Renal cortex interstitium (tissue), 11 donors: ENCODE results near the gene CYP2A7. TPM values are rescaled to one million over a fixed set of nuclear protein-coding genes. Genes with fewer than 3 reads are reported as not detected.
"Not testable (repeated sequence)": the region's sequence is repeated elsewhere in the genome, so short reads cannot be mapped to it uniquely, and the experiment has no call there.

ENCODE experiments used
- DNase-seq, 11 donors: peaks; one replicate each; pipeline ENCODE4 v3.0.0-alpha.2; 2013; ENCODE audit warnings: low read depth in 9 of 11, low spot score in 4 of 11; ENCODE audit errors: extremely low read depth in 1 of 11
- polyA plus RNA-seq, 3 donors: library from polyadenylated mRNA; unstranded; fragments of 120-200 nt; gene quantifications; one replicate each; pipeline ENCODE4 v1.2.1, GENCODE V29; 2013; ENCODE audit not compliant: insufficient read length in 3 of 3

The CYP2A7 gene
- polyA plus RNA-seq, 3 donors, result 0.10 to 0.20 TPM; not detected in 1

DNA sequence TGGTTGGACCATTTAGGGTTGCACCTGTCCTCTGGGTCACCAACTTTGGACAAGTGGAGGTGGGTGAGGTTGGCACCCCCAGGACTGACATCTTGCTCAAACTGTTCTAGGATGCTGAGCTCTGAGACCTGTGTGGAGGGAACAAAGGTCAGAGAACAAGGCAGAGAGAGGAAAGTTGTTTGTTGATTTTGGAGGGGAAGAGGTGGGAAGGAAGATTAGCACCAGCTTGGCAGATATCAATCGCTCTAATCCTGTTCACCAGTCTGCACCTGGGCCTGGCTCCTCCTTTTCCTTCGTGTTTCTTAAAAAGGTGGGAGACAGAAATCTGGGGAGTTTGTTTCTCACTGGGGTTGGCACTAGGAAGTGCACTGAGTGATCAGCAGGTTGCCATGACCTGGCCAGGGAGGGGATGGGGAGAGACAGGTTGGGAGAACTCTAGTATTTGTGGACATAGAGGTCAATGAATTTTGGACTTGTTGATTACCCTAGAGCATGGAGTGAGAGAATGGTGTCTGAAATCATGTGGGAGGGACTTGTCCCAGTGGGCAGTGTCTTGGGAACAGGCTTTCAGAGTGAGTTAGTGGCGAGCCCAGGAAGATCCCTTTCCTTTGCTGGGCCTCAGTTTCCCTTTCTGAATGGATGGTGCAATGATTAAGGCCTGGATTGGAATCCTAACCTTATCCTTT is 29.4 kb downstream of the CYP2A7 start:
- not testable (repeated sequence) for DNase-seq

DNA sequence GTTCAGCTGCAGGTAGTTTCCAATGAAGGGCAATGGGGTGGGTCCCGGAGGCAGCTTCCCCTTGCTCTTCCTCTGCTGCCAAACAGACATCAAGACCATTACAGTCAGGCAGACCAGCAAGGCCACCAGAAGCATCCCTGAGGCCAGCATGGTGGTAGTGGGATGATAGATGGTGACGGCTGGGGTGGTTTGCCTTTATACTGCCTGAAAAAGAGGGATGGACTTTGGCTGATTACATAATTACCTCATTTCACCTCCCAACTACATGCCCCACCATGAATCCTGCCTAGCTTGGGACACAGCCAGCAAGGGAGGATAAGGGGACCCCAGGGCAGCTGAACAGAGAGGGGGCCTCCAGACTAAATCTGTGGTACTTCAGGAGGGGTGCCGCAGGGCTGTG is 31.8 kb downstream of the CYP2A7 start, which contains the start of gene CYP2A6:
TSS of gene CYP2A6 (minus strand) at position 171 of the 400 bp plus-strand sequence. CDS start at position 150, 21 bp downstream.
- not testable (repeated sequence) for DNase-seq

DNA sequence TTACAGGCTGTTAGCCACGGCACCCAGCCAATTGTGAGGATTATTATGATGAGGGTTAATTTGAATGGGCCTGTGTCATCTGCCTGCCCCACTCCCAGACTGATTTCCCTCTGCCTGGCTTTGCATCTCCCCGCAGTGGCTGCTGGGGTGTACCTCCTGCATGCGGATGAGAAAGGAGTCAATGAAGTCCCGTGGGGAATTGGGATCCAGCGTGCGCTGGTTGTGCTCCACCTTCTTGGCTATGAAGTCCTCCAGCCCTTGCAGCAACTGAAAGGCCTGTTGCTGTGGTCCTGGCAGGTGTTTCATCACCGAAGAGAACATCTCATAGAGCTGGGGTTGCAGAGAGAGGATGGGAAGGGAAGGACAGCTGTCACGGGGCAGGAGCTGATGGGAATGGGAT is 35.3 kb downstream of the CYP2A7 start:
- DNase-seq, result not testable (repeated sequence)

DNA sequence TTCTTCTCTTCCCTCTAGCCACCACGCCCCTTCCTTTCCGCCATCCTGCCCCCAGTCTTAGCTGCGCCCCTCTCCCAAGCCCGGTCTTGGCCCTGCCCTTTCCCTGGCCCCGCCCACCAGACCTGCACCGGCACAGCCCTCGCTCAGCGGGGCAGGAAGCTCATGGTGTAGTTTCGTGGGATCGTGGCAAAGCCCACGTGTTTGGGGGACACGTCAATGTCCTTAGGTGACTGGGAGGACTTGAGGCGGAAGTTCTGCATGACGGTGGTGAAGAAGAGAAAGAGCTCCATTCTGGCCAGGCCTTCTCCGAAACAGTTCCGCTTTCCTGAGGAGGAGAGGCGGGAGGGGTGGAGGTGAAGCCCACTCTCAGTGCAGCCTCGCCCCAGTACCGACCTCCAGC is 38.4 kb downstream of the CYP2A7 start:
- DNase-seq, result not testable (repeated sequence)

DNA sequence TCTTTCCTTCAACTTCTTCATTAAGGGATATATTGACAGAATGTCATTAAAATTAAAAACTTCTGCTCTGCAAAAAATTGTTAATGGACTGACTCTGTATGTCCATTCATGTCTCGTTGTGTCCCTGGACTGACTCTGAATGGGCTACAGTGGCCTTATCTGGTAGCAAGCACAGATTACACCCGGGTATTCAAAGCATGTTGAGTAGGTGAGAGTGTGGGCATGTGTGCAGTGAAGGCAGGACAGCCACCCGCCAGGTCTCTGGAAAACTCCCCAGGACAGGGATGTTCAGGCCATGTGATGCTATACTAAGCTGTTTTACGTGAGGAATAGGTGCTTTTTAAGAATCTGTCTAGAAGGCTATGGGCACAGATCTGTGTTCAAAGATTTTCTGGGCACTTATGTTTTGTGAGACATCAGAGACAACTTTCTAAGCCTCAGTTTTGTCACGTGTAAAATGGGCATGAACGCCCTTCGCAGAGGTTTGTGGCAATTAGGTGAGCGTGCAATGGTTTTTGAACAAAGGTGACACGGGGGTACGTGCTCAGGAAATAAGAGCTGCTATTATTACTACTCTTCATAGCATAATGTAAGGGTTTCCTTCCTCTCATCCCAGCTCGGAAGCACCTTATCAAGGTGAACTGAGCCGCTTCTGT is 38.9 kb downstream of the CYP2A7 start:
- DNase-seq, result not testable (repeated sequence)

DNA sequence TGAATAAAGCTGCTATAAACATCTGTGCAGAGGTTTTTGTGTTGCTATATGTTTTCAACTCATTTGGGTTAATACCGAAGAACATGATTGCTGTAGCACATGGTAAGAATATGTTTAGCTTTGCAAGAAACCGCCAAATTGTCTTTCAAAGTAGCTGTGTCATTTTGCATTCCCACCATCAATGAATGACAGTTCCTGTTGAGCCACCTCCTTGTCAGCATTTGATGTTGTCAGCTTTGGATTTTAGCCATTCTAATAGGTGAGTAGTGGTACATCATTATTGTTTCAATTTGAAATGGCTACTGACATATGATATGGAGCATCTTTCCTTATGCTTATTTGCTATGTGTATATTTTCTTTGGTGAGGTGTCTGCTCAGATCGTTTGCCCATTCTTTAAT is 40.0 kb downstream of the CYP2A7 start:
- not testable (repeated sequence) for DNase-seq

DNA sequence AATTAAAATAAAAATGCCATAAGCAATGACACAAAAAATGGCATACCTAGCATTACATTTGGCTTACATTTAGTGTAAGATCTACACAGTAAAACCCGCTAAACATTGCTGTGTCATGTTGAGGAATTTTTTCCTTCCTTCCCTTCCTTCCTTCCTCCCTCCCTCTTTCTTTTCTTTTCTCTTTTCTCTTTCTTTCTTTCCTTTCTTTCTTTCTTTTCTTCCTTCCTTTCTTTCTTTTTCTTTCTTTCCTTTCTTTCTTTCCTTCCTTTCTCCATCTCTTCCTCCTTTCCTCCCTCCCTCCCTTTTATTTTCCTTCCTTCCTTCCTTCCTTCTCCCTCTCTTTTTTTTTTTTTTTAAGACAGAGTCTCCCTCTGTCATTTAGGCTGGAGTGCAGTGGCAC is 43.6 kb downstream of the CYP2A7 start:
- DNase-seq, result not testable (repeated sequence)

DNA sequence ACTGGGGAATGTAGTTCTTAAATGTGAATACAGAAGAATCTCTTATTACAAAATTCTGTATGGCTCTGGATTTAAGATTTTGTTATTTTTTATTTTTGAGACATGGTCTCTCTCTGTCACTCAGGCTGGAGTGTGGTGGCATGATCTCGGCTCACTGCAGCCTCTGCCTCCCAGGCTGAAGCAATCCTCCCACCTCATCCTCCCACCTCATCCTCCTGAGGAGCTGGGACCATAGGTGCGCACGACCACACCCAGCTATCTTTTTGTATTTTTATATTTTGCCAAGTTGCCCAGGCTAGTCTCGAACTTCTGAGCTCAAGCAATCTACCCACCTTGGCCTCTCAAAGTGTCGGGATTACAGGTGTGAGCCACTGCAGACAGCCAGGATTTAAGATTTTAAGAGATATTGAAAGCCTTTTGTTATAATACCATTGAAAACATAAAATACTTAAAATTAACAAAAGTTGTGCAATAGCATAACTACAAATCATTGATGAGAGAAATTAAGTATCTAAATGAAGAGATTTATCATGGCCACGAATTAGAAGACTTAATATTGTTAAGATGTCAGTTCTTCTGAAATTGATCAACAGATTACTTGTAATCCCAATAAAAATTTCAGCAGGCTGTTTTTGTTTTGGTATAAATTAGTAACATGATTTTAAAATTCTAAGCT is 45.1 kb downstream of the CYP2A7 start:
- DNase-seq, result no peak

DNA sequence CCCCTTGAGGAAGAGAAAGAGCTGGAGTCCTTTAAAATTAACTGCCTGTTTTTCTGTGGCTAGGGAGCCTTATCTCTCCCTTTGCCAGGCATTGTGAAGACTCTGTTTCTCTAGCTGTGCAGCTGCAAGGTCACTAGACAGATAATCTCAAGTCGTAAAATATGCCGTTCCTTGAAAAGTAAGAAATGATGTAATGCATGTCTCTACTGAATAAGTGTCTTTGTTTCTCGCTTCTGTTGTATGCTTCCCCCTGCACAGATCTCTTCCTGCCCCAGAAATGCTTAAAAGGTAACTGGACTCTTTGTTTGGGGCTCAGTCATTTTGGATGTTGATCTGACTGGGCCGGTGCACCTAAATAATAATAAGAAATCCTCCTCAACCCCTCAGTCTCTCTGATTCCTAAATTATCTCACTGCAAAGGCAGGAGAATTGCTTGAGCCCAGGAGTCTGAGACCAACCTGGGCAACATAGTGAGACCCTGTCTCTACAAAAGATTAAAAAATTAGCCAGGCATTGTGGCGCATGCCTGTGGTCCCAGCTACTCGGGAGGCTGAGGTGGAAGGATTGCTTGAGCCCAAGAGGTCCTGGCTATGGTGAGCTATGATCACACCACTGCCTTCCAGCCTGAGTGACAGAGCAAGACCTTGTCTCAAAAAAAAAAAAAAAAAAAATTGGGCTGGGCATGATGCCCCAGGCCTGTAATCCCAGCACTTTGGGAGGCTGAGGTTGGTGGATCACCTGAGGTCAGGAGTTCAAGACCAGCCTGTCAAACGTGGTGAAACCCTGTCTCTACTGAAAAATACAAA is 48.1 kb downstream of the CYP2A7 start:
- not testable (repeated sequence) for DNase-seq

DNA sequence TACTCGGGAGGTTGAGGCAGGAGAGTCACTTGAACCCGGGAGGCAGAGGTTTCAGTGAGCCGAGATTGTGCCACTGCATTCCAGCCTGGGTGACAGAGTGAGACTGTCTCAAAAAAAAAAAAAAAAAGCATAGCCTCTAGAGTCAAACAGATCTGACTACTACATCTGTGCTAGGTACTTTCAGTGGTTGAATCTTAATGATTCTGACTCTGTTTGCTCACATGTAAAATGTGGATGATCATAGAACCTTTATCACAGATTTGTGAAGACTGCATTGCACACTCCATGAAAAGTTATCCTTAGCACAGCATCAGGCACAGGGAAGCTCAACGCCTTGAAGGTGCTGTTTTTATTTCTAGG is 49.6 kb downstream of the CYP2A7 start:
- DNase-seq, result not testable (repeated sequence)

DNA sequence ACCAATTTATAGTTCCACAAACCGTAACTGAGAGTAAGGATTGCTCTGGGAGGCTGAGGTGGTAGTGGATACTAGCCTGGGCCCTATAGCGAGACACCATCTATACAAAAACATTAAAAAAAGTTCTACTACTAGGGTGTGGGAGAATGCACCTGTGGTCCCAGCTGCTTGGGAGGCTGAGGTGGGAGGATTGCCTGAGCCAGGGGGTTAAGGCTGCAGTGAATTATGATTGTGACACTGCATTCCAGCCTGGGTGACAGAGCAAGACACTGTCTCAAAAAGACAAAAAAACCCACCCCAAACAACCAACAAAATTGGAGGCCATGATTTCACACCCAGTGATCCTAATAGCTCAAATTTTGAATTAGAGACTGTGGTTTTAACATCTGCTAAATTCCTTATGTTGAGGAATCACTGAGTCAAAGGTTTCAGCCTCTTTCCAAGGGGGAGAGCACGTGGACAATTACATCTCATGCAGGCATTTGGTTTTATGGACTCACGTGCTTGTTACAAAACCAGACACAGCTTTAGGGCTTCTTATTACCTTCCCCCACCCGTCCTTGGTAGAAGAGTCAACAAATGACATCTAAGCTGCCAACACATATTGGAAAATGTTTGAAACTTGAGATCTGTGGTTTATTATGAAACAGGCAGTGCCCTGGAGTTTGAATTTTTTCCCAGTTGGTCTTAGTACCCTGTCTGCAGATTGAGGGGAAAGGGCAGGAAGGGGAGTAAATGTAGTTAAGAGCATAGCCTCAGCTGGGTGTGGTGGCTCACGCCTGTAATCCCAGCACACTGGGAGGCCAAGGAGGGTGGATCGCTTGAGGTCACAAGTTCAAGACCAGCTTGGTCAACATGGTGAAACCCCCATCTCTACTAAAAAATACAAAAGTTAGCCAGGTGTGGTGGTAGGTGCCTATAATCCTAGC is 50.3 kb downstream of the CYP2A7 start:
- no peak for DNase-seq

DNA sequence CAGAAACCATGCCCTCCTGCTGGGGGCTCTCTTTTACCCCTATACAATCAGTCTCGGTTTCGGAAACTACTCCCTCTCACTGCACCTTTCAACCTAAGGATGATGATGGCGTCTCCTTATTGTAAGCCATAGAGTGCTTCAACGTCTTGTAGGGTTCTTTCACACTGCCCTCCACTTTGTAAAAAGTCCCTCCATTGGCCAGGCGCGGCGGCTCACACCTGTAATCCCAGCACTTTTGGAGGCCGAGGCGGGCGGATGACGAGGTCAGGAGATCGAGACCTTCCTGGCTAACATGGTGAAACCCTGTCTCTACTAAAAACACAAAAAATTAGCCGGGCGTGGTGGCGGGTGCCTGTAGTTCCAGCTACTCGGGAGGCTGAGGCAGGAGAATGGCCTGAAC is 51.3 kb downstream of the CYP2A7 start:
- DNase-seq, result not testable (repeated sequence)

DNA sequence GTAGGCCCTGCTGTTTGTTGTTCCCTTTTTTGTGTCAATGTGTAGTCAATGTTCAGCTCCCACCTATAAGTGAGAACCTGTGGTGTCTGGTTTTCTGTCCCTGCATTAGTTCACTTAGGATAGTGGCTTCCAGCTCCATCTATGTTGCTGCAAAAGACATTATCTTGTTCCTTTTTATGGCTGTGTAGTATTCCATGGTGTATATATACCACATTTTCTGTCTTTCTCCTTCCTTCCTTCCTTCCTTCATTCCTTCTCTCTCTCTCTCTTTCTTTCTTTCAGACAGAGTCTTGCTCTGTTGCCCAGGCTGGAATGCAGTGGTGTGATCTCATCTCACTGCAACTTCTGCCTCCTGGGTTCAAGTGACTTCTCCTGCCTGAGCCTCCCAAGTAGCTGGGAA is 52.8 kb downstream of the CYP2A7 start:
- no peak for DNase-seq

DNA sequence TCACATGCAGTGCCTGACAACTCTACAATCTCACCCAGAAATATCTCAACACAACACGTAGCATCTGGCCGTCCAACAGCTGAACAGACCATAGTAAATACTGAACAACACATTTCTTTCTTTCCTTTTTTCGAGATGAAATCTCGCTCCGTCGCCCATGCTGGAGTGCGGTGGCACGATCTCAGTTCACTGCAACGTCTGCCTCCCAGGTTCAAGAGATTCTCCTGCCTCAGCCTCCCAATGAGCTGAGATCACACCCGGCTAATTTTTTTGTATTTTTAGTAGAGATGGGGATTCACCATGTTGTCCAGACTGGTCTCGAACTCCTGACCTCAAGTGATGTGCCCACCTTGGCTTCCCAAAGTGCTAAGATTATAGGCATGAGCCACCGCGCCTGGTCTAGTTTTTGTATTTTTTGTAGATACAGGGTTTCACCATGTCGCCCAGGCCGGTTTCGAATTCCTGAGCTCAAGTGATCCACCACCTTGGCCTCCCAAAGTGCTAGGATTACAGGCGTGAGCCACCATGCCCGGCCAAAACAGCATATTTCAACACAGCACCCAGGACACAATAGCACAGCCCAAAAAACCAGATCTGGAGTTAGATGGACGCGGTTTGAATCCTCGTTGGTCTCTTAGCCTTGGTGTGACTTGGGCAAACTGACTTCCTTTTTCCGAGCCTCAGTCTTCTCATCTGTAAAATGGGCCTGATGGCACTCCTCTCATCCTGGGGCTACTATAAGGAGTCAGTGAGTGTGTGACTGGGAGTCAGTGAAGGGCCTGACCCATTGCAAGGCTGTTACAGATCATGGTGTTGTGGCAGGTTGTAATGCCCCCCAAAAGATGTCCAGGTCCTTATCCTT is 54.4 kb downstream of the CYP2A7 start:
- no peak for DNase-seq

DNA sequence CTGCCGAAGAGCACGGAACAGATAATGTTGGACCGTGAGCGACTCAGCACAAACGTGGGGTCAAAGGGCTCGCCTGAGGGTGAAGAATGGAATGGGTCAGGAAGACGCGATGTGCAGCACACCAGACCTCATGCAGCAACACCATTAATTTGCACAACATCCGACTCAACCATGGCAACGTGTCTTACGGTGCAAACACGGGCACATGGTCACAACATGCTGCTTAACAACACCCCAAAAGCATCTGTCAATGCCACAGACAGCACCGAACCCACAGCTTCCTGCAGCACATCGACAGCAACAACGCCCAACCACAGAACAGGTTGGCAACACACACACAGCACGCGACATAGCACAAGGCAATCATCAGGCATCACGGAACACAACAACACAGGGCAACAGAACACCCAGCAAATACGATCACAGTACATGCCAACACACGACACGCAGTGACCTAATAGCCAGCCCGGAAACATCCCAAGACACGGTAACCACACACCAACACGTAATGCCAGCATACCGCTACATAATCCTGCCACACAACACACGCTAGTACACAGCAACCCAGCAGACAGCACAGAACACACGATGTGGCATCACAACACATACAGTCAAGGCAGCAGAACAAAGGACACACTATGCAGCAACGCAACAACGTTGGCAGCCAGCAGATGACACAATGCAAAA is 55.2 kb downstream of the CYP2A7 start:
- DNase-seq, result not testable (repeated sequence)

DNA sequence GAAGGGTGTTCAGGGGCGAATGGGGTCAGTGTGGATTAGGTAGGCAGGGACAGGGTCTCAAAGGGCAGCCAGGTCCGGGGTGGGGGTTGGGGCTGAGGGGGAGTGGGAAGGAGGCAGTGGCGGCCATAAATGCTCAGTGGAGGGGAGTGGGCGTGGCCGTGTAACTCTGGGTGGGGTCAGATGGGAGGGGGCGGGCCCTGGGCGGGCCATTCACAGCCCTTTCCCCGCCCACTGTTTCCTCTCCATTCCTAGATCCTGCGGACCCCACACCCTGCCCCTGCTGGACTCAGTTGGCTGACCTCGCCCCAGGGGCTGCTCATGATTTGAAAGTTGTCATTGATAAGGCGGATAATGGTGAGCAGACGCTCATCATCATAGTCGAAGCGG is 55.7 kb downstream of the CYP2A7 start:
- not testable (repeated sequence) for DNase-seq
